SK-N-SH (cell line): ENCODE data around the gene SLC35A5. TPM values are rescaled to one million over a fixed set of nuclear protein-coding genes. Genes with fewer than 3 reads are reported as not detected.
A peak's percentile ranks its signal among the peaks of the same experiment; 100 is the strongest.

Experiments
- CTCF ChIA-PET: fragments of 300-600, 350-600 bp; formaldehyde crosslinking; extraction: SDS; loops from one replicate; lab custom pipeline; 2021; lab: Yijun Ruan, JAX
- POLR2A ChIA-PET: fragments of 350-600 bp; sonication (Branson Sonifier 250); formaldehyde crosslinking; extraction: SDS; loops from one replicate; lab custom pipeline; 2020; ENCODE audit warnings: antibody characterized with exemption, inconsistent platforms; lab: Yijun Ruan, JAX
- DNase-seq: peaks from one replicate; pipeline ENCODE4 v3.0.0; 2012
- H2AFZ ChIP-seq: fragments of 200-600 bp; sonication (generic); 2 replicates; pipeline ENCODE4 v1.8.1; 2016; ENCODE audit warnings: antibody characterized with exemption, mild to moderate bottlenecking, low read depth
- H3F3A ChIP-seq: fragments of 200-600 bp; sonication (generic); replicated peaks from 2 replicates; pipeline ENCODE3; 2016; ENCODE audit warnings: antibody characterized with exemption, mild to moderate bottlenecking; ENCODE audit not compliant: insufficient read depth
- H3K27ac ChIP-seq, 2 experiments: fragments of 200-500 bp in 1 of 2; fragments of 200-600 bp in 1 of 2; sonication (Bioruptor generic) in 1 of 2; sonication (generic), shearing (Covaris generic) in 1 of 2; 2 replicates each; pipeline versions ENCODE4 v1.5.1 to v1.6.1; 2014 to 2016; ENCODE audit warnings: low read depth in 2 of 2, inconsistent platforms in 1 of 2, low read length in 1 of 2, mild to moderate bottlenecking in 1 of 2, mixed read lengths in 1 of 2
- H3K27me3 ChIP-seq: fragments of 200-600 bp; sonication (generic), shearing (Covaris generic); 2 replicates; pipeline ENCODE4 v1.6.1; 2016; ENCODE audit warnings: mixed run types; ENCODE audit not compliant: insufficient read depth
- H3K36me3 ChIP-seq, 2 experiments: fragments of 200-500 bp in 1 of 2; fragments of 200-600 bp in 1 of 2; sonication (Bioruptor generic) in 1 of 2; sonication (generic) in 1 of 2; replicated peaks in 1 of 2; 2 replicates each; pipeline versions ENCODE3 to v1.5.1; 2014 to 2016; ENCODE audit warnings: low read length in 1 of 2, mild to moderate bottlenecking in 1 of 2; ENCODE audit not compliant: insufficient read depth in 2 of 2, control insufficient read depth in 1 of 2
- H3K4me1 ChIP-seq, 2 experiments: fragments of 200-500 bp in 1 of 2; fragments of 200-600 bp in 1 of 2; sonication (Bioruptor generic) in 1 of 2; sonication (generic), shearing (Covaris generic) in 1 of 2; 2 replicates each; pipeline versions ENCODE4 v1.5.1 to v1.6.1; 2014 to 2016; ENCODE audit warnings: low read depth in 1 of 2, low read length in 1 of 2, mixed run types in 1 of 2; ENCODE audit not compliant: insufficient read depth in 2 of 2, control insufficient read depth in 1 of 2
- H3K4me2 ChIP-seq: fragments of 200-600 bp; sonication (generic), shearing (Covaris generic); 2 replicates; pipeline ENCODE4 v1.6.1; 2017; ENCODE audit warnings: mixed run types
- H3K4me3 ChIP-seq, 2 experiments: fragments of 200-500 bp in 1 of 2; fragments of 200-600 bp in 1 of 2; sonication (Bioruptor generic) in 1 of 2; sonication (generic), shearing (Covaris generic) in 1 of 2; 2 replicates each; pipeline versions ENCODE4 v1.5.1 to v1.8.1; 2014 to 2016; ENCODE audit warnings: low read depth in 2 of 2, inconsistent platforms in 1 of 2, low read length in 1 of 2, mild to moderate bottlenecking in 1 of 2, mixed read lengths in 1 of 2, moderate library complexity in 1 of 2
- H3K79me2 ChIP-seq: fragments of 200-600 bp; sonication (generic); 2 replicates; pipeline ENCODE4 v1.8.1; 2017; ENCODE audit warnings: mild to moderate bottlenecking; ENCODE audit not compliant: insufficient read depth
- H3K9ac ChIP-seq: fragments of 200-600 bp; sonication (generic); 2 replicates; pipeline ENCODE4 v1.6.1; 2017; ENCODE audit warnings: mixed run types
- H3K9me2 ChIP-seq: fragments of 200-600 bp; sonication (generic); 2 replicates; pipeline ENCODE4 v1.6.1; 2017; ENCODE audit warnings: mixed run types
- H3K9me3 ChIP-seq: fragments of 200-600 bp; sonication (generic); 2 replicates; pipeline ENCODE4 v1.6.1; 2017; ENCODE audit warnings: mixed run types, mild to moderate bottlenecking, moderate library complexity
- H4K20me1 ChIP-seq: fragments of 200-600 bp; sonication (generic); 2 replicates; pipeline ENCODE4 v1.6.1; 2017; ENCODE audit warnings: mild to moderate bottlenecking, mixed run types; ENCODE audit not compliant: insufficient read depth
- EP300 ChIP-seq, 2 experiments: IDR thresholded peaks; 2 replicates each; pipeline versions ENCODE4 v1.4.0 to v1.6.1; 2012; ENCODE audit warnings: borderline replicate concordance in 1 of 2, low read depth in 1 of 2, low read length in 1 of 2
- EZH2phosphoT487 ChIP-seq: fragments of 200-600 bp; sonication (generic); IDR thresholded peaks from 2 replicates; pipeline ENCODE4 v1.6.1; 2017; ENCODE audit warnings: low read depth, mixed run types, mild to moderate bottlenecking, antibody characterized with exemption, moderate library complexity, borderline replicate concordance
- GATA2 ChIP-seq: sonication (generic); formaldehyde crosslinking; IDR thresholded peaks from 2 replicates; pipeline ENCODE4 v1.5.0; 2020; ENCODE audit warnings: mild to moderate bottlenecking, missing genetic modification reagents
- JUND ChIP-seq: IDR thresholded peaks from 2 replicates; pipeline ENCODE4 v1.4.0; 2012
- NFIC ChIP-seq: IDR thresholded peaks from 2 replicates; pipeline ENCODE4 v1.4.0; 2012; ENCODE audit warnings: borderline replicate concordance
- RAD21 ChIP-seq: IDR thresholded peaks from 2 replicates; pipeline ENCODE4 v1.6.1; 2012; ENCODE audit warnings: mild to moderate bottlenecking, low read length
- RXRA ChIP-seq: IDR thresholded peaks from 2 replicates; pipeline ENCODE4 v1.4.0; 2012; ENCODE audit warnings: low read depth, mild to moderate bottlenecking, borderline replicate concordance
- TAF1 ChIP-seq: IDR thresholded peaks from 2 replicates; pipeline ENCODE4 v1.6.1; 2012; ENCODE audit warnings: low read depth, mild to moderate bottlenecking, low read length, moderate library complexity, borderline replicate concordance
- YY1 ChIP-seq: IDR thresholded peaks from 2 replicates; pipeline ENCODE4 v1.4.0; 2012; ENCODE audit warnings: low read depth, mild to moderate bottlenecking
- WGBS: methylation state at CpG from one replicate; pipeline ENCODE4 v1.1.6; 2017; ENCODE audit warnings: low lambda C conversion rate; 5-methylcytosine and 5-hydroxymethylcytosine counted together
- polyA plus RNA-seq, 3 experiments: library from polyadenylated mRNA; depleted of rRNA; stranded (reverse); fragments of >200 nt; gene quantifications; 2 replicates each; pipeline ENCODE4 v1.2.3, GENCODE V29; 2012
- TF ChIP-seq, protein P1 (sequence below): fragments of 200-600 bp; sonication (generic); IDR thresholded peaks from 2 replicates; pipeline ENCODE4 v1.6.1; 2017; ENCODE audit warnings: antibody characterized with exemption, mild to moderate bottlenecking, moderate library complexity
- TF ChIP-seq, protein P2 (sequence below): fragments of 150-350 bp; IDR thresholded peaks from 2 replicates; pipeline ENCODE4 v1.6.1; 2016; ENCODE audit warnings: mild to moderate bottlenecking, low read depth, low read length
- TF ChIP-seq, protein P3 (sequence below): IDR thresholded peaks from 2 replicates; pipeline ENCODE4 v1.4.0; 2012; ENCODE audit warnings: low read depth, borderline replicate concordance

The SLC35A5 gene
- polyA plus RNA-seq, 1 of the 3 experiments (the other 2 are of a cell fraction), result 16.0 TPM

GRCh38 chr3:112585782-112586181, 23.9 kb downstream of the SLC35A5 start (continued):
- TF ChIP-seq EP300 (IDR thresholded peaks at IDR 0.05; ENCODE audit: borderline replicate concordance in 1 of 2, low read depth in 1 of 2, low read length in 1 of 2) (no peak), GATA2 (CRISPR knock-in tag) (no peak), RAD21 (no peak), TAF1 (no peak)
- TF ChIP-seq, protein P1, sequence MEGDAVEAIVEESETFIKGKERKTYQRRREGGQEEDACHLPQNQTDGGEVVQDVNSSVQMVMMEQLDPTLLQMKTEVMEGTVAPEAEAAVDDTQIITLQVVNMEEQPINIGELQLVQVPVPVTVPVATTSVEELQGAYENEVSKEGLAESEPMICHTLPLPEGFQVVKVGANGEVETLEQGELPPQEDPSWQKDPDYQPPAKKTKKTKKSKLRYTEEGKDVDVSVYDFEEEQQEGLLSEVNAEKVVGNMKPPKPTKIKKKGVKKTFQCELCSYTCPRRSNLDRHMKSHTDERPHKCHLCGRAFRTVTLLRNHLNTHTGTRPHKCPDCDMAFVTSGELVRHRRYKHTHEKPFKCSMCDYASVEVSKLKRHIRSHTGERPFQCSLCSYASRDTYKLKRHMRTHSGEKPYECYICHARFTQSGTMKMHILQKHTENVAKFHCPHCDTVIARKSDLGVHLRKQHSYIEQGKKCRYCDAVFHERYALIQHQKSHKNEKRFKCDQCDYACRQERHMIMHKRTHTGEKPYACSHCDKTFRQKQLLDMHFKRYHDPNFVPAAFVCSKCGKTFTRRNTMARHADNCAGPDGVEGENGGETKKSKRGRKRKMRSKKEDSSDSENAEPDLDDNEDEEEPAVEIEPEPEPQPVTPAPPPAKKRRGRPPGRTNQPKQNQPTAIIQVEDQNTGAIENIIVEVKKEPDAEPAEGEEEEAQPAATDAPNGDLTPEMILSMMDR, result no peak
- TF ChIP-seq, protein P2, sequence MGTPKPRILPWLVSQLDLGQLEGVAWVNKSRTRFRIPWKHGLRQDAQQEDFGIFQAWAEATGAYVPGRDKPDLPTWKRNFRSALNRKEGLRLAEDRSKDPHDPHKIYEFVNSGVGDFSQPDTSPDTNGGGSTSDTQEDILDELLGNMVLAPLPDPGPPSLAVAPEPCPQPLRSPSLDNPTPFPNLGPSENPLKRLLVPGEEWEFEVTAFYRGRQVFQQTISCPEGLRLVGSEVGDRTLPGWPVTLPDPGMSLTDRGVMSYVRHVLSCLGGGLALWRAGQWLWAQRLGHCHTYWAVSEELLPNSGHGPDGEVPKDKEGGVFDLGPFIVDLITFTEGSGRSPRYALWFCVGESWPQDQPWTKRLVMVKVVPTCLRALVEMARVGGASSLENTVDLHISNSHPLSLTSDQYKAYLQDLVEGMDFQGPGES, result no peak

GRCh38 chr3:112587336-112587735, 25.5 kb downstream of the SLC35A5 start:
- TF ChIP-seq EZH2phosphoT487 (no peak), YY1 (no peak), JUND (no peak), RAD21 (no peak), GATA2 (CRISPR knock-in tag) (no peak), RXRA (no peak), NFIC (no peak)
- DNase-seq, result no peak
- Histone ChIP-seq H3K9me3 (no peaks in the 10 kb centered on the region), H3K4me3 (no peak overlapping the region), H4K20me1 (no peaks in the 10 kb centered on the region), H3K27me3 (no peaks in the 10 kb centered on the region), H3K79me2 (no peaks in the 10 kb centered on the region), H3K4me1 (no peaks in the 10 kb centered on the region), H3K27ac (no peak overlapping the region), H3K9ac (no peak overlapping the region), H3F3A (no peaks in the 10 kb centered on the region), H2AFZ (no peak overlapping the region), H3K9me2 (no peaks in the 10 kb centered on the region), H3K4me2 (no peak overlapping the region), H3K36me3 (peaks cover 28 to 39% of the 10 kb centered on the region in 2 experiments)
- CTCF ChIA-PET, result interaction anchor here (0.6 to 1.2 kb wide), 2 partner anchors 58 to 193 kb away, joined by 3 to 4 read pairs; no protein-coding TSS in a partner anchor
- POLR2A ChIA-PET, result no interaction called here
- 85% methylated on average over 1 of the region's 1 CpG for WGBS

- H2AFZ ChIP-seq, result no peak overlapping the region
- peak; percentile 66 for TF ChIP-seq GATA2 (CRISPR knock-in tag)
- TF ChIP-seq, protein P3, sequence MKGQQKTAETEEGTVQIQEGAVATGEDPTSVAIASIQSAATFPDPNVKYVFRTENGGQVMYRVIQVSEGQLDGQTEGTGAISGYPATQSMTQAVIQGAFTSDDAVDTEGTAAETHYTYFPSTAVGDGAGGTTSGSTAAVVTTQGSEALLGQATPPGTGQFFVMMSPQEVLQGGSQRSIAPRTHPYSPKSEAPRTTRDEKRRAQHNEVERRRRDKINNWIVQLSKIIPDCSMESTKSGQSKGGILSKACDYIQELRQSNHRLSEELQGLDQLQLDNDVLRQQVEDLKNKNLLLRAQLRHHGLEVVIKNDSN, result no peak
- no peak for TF ChIP-seq TAF1
- no peak overlapping the region for H3K4me3 ChIP-seq
- no peaks in the 10 kb centered on the region for H4K20me1 ChIP-seq
- no peaks in the 10 kb centered on the region; a peak in 1 of 4 replicates for H3K4me1 ChIP-seq
- ChIA-PET CTCF (interaction anchor here (2.1 kb wide), 1 partner anchor 11 kb away, joined by 10 read pairs; no protein-coding TSS in a partner anchor), POLR2A (no interaction called here)
- no peak overlapping the region for H3K4me2 ChIP-seq
- H3K9ac ChIP-seq, result no peak overlapping the region
- DNase-seq, result peak; percentile 16
- H3K9me2 ChIP-seq, result no peaks in the 10 kb centered on the region
- H3K9me3 ChIP-seq, result no peaks in the 10 kb centered on the region
- H3K27ac ChIP-seq, result peak overlapping the region in 1 of 2 experiments; percentile 64; a peak in 1 of 4 replicates
- peaks cover 11% of the 10 kb centered on the region for H3F3A ChIP-seq
- no peaks in the 10 kb centered on the region for H3K79me2 ChIP-seq
- H3K27me3 ChIP-seq, result no peaks in the 10 kb centered on the region
- H3K36me3 ChIP-seq, result peaks cover 3 to 17% of the 10 kb centered on the region in 2 experiments
These were observed 31.4 kb downstream of the SLC35A5 start for GRCh38 chr3:112593258-112593657.
